NB4 (cell line): ENCODE measurements around the gene ARL8B.

Experiments
- DNase-seq: peaks from one replicate; pipeline ENCODE4 v3.0.0; 2010; ENCODE audit warnings: low read depth
- H3K4me3 ChIP-seq: one replicate; pipeline ENCODE4 v1.5.1; 2011; ENCODE audit warnings: mild to moderate bottlenecking, low read depth, low read length, moderate library complexity
- MAX ChIP-seq: IDR thresholded peaks from 2 replicates; pipeline ENCODE4 v1.6.1; 2011; ENCODE audit warnings: low read depth, low read length
- MYC ChIP-seq: IDR thresholded peaks from 2 replicates; pipeline ENCODE4 v1.6.1; 2011; ENCODE audit warnings: low read depth, low read length
- POLR2A ChIP-seq: IDR thresholded peaks from 2 replicates; pipeline ENCODE4 v1.6.1; 2011; ENCODE audit warnings: mild to moderate bottlenecking; ENCODE audit not compliant: insufficient read length; ENCODE audit errors: extremely low read depth
- TF ChIP-seq, protein P1 (sequence below): IDR thresholded peaks from one replicate; pipeline ENCODE4 v1.5.1; 2012; ENCODE audit warnings: low read depth, low read length

ARL8B gene

GRCh38 chr3:5093731-5094130, 28.4 kb upstream of the ARL8B start:
- no peak overlapping the region for H3K4me3 ChIP-seq
- TF ChIP-seq POLR2A: no peak
- TF ChIP-seq MYC: no peak
- no peak for TF ChIP-seq MAX
- TF ChIP-seq, protein P1, sequence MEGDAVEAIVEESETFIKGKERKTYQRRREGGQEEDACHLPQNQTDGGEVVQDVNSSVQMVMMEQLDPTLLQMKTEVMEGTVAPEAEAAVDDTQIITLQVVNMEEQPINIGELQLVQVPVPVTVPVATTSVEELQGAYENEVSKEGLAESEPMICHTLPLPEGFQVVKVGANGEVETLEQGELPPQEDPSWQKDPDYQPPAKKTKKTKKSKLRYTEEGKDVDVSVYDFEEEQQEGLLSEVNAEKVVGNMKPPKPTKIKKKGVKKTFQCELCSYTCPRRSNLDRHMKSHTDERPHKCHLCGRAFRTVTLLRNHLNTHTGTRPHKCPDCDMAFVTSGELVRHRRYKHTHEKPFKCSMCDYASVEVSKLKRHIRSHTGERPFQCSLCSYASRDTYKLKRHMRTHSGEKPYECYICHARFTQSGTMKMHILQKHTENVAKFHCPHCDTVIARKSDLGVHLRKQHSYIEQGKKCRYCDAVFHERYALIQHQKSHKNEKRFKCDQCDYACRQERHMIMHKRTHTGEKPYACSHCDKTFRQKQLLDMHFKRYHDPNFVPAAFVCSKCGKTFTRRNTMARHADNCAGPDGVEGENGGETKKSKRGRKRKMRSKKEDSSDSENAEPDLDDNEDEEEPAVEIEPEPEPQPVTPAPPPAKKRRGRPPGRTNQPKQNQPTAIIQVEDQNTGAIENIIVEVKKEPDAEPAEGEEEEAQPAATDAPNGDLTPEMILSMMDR: no peak
- DNase-seq: no peak

DNA sequence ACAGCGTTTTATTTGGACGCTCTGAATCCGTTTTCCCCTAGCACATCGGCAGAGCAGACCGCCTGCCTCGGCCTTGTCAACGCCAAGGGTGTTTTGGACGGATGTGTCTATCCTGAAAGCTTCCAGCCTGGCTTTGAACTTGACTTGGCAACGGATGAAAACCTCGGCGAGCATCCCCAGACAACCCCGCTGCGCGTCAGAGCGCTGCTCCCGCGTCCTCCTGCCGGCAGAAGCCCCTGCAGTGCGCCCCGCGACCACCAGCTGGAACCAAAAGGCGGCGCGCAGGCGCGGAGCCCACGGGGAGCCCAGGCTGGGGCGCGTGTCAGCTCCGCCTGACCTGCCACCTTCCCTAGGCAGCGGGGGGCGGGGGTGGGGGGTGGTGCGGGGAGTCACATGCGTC, 26.2 kb upstream of the ARL8B start:
- H3K4me3 ChIP-seq: no peak overlapping the region
- TF ChIP-seq MYC (no peak), POLR2A (no peak), MAX (no peak)
- TF ChIP-seq, protein P1: no peak
- DNase-seq: no peak

DNA sequence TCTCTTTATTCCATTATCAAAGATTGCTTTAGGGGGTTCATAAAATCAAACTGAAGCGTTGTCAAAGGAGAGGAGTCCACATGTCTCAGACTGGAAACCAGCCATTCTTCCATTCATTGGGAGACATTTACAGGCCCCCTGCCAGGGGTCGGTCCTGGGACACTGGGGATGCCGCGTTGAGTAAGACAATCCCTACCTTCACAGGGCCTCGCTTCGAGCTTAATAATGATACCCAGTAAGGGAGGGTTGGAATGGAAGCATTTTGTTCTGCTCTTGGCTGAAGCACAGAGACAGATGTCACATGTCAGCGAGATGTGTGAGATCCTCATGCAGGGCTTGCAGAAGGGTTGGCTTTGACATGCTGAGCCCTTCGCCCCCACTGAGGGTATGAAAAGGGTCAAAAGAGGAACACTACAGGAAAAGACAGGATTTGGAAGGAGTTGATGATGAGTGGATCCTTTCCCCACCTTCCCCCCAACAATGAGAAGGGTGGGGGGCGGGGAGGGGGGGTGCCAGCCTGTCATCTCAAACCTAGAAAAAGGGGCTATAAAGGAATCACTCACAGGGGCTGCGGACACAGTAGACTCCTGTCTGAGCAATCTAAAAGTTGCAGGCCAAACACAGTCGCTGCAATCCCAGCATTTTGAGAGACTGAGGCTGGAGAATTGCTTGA, 25.6 kb upstream of the ARL8B start:
- no peak for DNase-seq
- H3K4me3 ChIP-seq: no peak overlapping the region
- TF ChIP-seq, protein P1: no peak
- TF ChIP-seq POLR2A (no peak), MAX (no peak), MYC (no peak)

DNA sequence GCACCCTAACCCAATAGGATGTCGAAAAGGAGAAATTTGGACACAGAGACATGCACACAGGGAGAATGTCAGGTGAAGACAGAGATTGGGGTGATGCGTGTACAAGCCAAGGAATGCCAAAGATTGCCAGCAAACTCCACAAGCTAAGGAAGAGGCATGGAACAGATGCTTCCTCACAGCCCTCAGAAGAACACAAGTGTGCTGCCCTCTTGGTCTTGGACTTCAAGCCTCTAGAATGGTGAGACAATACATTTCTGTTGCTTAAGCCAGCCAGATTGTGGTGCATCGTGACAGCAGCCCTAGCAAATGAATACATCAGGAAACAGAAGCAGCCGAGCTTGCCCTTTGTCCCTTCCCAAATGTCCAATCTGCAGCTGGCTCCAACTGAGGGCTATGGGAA, 23.7 kb upstream of the ARL8B start:
- no peak for DNase-seq
- TF ChIP-seq MAX (no peak), MYC (no peak), POLR2A (no peak)
- TF ChIP-seq, protein P1: no peak
- H3K4me3 ChIP-seq: no peak overlapping the region

- no peak overlapping the region for H3K4me3 ChIP-seq
- no peak for DNase-seq
- TF ChIP-seq POLR2A (no peak), MYC (no peak), MAX (no peak)
- TF ChIP-seq, protein P1: no peak
Observed at GRCh38 chr3:5102532-5102931, 19.6 kb upstream of the ARL8B start.
